Measurements from ENCODE around the gene PLA2G1B.

The PLA2G1B gene

DNA sequence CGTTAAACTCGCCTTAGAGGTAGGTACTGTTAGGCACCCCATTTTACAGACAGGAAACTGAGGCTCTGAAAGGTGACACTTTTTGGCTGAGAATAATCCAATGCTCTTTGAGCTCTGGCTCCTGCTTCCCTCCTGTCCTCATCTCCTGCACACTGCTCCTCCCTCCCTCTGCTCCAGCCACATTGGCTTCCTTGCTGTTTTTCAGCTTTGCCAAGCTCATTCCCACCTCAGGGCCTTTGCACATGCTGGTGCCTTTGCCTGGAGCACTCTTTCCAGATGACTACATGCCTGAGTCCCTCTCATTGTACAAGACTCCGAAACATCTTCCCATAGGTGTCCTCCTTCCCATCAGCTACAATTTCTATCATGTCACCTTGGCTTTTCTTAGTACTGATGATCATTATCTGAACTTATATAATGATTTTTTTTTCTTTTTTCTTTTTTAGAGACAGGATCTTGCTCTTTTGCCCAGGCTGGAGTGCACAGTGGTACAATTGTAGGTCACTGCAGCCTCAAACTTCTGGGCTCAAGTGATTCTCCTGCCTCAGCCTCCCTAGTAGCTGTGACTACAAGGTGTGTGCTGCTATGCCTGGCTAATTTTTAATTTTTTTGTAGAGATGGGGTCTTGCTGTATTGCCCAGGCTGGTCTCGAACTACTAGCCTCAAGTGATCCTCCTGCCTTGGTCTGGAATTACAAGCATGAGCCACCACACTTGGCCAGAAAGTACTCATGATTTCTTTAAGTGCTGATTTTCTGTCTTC is 26.2 kb upstream of the PLA2G1B start:
- no peaks in the 10 kb centered on the region for H3K9me3 ChIP-seq (ENCODE audit: insufficient read depth, low read depth, low read length)
- H3K27me3 ChIP-seq (ENCODE audit: insufficient read depth, low read length), result no peaks in the 10 kb centered on the region
- peaks cover 89% of the 10 kb centered on the region for H3K36me3 ChIP-seq (ENCODE audit: insufficient read depth, low read depth, low read length)
- H3K9ac ChIP-seq (ENCODE audit: low read depth, low read length), result no peak overlapping the region
- H3K4me1 ChIP-seq (ENCODE audit: insufficient read depth, low read length), result peaks cover 4% of the 10 kb centered on the region; the same call in 1 of the 2 replicates
- no peak overlapping the region for H3K4me3 ChIP-seq (ENCODE audit: low read length)
- H3K27ac ChIP-seq (ENCODE audit: low read length), result no peak overlapping the region

DNA sequence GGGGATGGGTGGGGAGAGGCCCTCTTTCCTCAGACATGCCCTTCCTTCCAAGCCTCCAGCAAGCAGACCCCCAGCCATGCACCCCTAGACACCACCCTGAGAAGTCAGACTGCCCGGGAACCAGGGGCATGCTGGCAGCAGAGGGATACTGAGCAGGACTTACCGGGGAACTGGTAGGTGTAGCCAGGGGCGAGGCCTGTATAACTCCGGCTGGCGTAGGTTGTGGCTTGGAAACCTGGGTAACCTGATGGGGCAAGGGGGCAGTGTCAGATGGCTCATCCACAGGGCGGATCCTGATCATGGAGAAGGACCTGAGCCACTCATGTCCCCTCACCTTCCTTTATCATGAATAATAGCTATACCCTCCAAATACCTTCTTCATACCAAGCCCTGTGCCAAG is 25.6 kb upstream of the PLA2G1B start:
- H3K4me3 ChIP-seq (ENCODE audit: low read length), result no peak overlapping the region
- H3K4me1 ChIP-seq (ENCODE audit: insufficient read depth, low read length), result 0 out of 2 replicates have a peak, but pooled peaks cover 2% of the 10 kb centered on the region
- H3K36me3 ChIP-seq (ENCODE audit: insufficient read depth, low read depth, low read length), result peaks cover 86% of the 10 kb centered on the region
- no peaks in the 10 kb centered on the region for H3K9me3 ChIP-seq (ENCODE audit: insufficient read depth, low read depth, low read length)
- no peak overlapping the region for H3K9ac ChIP-seq (ENCODE audit: low read depth, low read length)
- H3K27me3 ChIP-seq (ENCODE audit: insufficient read depth, low read length), result no peaks in the 10 kb centered on the region
- H3K27ac ChIP-seq (ENCODE audit: low read length), result no peak overlapping the region

DNA sequence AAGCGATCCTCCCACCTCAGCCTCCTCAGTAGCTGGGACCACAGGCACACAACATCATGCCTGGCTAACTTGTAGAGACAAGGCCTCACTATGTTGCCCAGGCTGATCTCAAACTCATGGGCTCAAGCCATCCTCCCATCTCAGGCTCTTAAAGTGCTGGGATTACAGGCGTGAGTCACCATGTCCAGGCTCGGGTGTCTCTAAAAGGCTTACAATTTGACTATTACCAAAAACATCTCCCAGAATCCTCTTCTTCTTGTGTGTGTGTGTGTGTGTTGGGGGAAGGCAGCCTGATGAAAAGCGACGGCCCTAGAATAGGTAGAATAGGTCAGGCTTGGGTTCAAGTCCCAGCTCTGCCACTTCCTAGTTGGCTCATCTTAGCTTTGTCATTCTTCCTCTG is 24.5 kb upstream of the PLA2G1B start:
- Histone ChIP-seq H3K4me3 (ENCODE audit: low read length) (no peak overlapping the region), H3K4me1 (ENCODE audit: insufficient read depth, low read length) (0 out of 2 replicates have a peak, but pooled peaks cover 2% of the 10 kb centered on the region), H3K36me3 (ENCODE audit: insufficient read depth, low read depth, low read length) (peaks cover 86% of the 10 kb centered on the region), H3K27ac (ENCODE audit: low read length) (no peak overlapping the region), H3K9me3 (ENCODE audit: insufficient read depth, low read depth, low read length) (no peaks in the 10 kb centered on the region), H3K27me3 (ENCODE audit: insufficient read depth, low read length) (no peaks in the 10 kb centered on the region), H3K9ac (ENCODE audit: low read depth, low read length) (no peak overlapping the region)

DNA sequence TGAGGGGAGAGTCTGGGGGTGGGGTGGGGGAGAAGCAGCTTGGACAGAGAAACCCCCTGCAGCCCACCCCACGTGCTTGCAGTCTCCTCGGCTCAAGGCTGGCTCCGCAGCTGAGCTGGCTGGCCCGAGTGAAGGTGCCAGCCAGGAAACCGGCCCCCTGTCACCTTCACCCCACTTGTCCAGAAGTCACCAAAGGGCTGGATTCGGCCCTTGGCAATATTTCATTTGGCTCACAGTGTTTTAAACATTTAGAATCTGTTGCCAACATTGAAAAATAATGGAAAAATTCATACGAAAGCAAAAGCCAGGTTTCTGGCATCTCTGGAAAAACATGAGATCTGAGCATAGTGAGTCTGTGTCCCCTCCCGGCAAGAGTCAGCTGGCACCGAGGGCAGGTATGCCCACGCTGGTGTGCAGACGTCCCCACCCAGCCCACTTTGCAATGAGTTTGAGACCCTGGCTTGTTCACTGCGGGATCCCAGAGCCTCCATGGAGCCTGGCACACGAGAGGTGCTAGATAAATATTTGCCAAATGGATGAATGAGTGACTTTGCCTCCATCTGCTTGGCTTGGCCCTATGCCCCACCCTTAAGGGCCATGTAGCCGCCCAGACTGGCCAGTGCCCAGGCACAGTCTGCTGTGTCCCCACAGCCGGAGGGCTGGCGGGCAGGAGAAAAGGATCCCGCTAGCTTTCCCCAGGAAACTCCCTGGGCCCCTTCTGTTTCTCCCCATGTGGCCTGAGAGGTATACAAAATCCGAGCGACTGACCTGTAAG is 23.2 kb upstream of the PLA2G1B start:
- no peak overlapping the region for H3K9ac ChIP-seq (ENCODE audit: low read depth, low read length)
- H3K27ac ChIP-seq (ENCODE audit: low read length), result no peak overlapping the region
- no peaks in the 10 kb centered on the region for H3K4me1 ChIP-seq (ENCODE audit: insufficient read depth, low read length)
- H3K9me3 ChIP-seq (ENCODE audit: insufficient read depth, low read depth, low read length), result no peaks in the 10 kb centered on the region
- no peaks in the 10 kb centered on the region for H3K27me3 ChIP-seq (ENCODE audit: insufficient read depth, low read length)
- H3K36me3 ChIP-seq (ENCODE audit: insufficient read depth, low read depth, low read length), result peaks cover 82% of the 10 kb centered on the region
- H3K4me3 ChIP-seq (ENCODE audit: low read length), result no peak overlapping the region

DNA sequence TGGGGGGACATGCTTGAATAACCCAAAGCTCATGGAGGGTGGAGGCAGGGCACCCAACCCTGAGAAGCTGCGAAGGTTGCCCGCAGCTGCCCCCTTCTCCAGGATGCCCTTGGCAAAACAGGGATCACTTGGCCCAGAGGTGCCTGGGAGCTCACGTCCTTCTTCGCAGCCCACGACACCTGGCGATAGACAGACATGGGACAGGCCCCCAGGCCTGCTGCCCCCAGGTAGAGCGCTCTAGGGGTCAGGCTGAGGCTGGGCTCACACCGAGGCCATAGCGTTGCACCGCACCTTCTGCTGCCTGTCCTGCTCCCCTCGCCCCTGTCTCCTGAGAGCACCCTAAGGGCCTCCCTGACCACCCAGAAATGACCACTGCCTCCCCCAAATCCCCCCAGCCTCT is 20.2 kb upstream of the PLA2G1B start:
- H3K9me3 ChIP-seq (ENCODE audit: insufficient read depth, low read depth, low read length), result no peaks in the 10 kb centered on the region
- no peak overlapping the region for H3K27ac ChIP-seq (ENCODE audit: low read length)
- no peaks in the 10 kb centered on the region for H3K4me1 ChIP-seq (ENCODE audit: insufficient read depth, low read length)
- H3K9ac ChIP-seq (ENCODE audit: low read depth, low read length), result no peak overlapping the region
- no peak overlapping the region for H3K4me3 ChIP-seq (ENCODE audit: low read length)
- peaks cover 83% of the 10 kb centered on the region for H3K36me3 ChIP-seq (ENCODE audit: insufficient read depth, low read depth, low read length)
- no peaks in the 10 kb centered on the region for H3K27me3 ChIP-seq (ENCODE audit: insufficient read depth, low read length)

DNA sequence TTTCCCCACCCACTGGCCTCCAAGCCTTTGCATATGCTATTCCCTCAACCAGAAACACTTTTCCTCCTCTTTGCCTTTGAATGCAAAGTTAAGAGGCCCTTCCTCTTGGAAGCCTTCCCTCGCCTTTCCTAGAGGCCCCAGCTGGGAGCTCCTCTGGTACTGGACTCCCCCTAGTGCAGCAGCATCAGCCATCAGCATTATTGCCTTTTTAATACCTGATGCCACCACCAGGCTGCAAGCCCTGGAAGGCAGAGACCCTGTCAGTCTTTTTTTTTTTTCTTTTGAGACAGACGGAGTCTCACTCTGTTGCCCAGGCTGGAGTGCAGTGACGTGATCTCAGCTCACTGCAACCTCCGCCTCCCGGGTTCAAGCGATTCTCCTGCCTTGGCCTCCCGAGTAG is 19.1 kb upstream of the PLA2G1B start:
- peaks cover 75% of the 10 kb centered on the region for H3K36me3 ChIP-seq (ENCODE audit: insufficient read depth, low read depth, low read length)
- no peak overlapping the region for H3K27ac ChIP-seq (ENCODE audit: low read length)
- H3K9ac ChIP-seq (ENCODE audit: low read depth, low read length), result no peak overlapping the region
- H3K9me3 ChIP-seq (ENCODE audit: insufficient read depth, low read depth, low read length), result no peaks in the 10 kb centered on the region
- no peaks in the 10 kb centered on the region for H3K27me3 ChIP-seq (ENCODE audit: insufficient read depth, low read length)
- no peaks in the 10 kb centered on the region for H3K4me1 ChIP-seq (ENCODE audit: insufficient read depth, low read length)
- no peak overlapping the region for H3K4me3 ChIP-seq (ENCODE audit: low read length)

DNA sequence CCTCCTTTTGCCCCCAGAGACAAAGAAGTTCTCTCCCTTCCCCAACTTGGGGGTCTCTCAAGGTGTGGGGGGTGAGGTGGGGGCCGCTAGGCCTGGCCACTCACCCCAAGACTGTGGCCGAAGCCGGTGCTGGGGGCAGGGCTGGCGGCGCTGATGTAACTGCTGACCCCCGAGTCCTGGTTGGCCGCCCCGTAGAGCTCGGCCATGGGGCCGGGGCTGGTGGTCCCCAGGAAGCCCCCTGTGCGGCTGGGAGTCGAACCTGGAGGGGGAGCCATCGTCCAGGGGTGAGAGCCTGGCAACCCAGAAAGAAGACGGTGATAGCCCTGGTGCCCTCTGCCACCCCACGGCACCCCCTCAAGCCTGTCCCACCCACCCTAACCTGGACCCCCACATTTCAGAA is 18.5 kb upstream of the PLA2G1B start:
- Histone ChIP-seq H3K4me3 (ENCODE audit: low read length) (no peak overlapping the region), H3K36me3 (ENCODE audit: insufficient read depth, low read depth, low read length) (peaks cover 70% of the 10 kb centered on the region), H3K27ac (ENCODE audit: low read length) (no peak overlapping the region), H3K9me3 (ENCODE audit: insufficient read depth, low read depth, low read length) (no peaks in the 10 kb centered on the region), H3K27me3 (ENCODE audit: insufficient read depth, low read length) (no peaks in the 10 kb centered on the region), H3K9ac (ENCODE audit: low read depth, low read length) (no peak overlapping the region), H3K4me1 (ENCODE audit: insufficient read depth, low read length) (no peaks in the 10 kb centered on the region)

DNA sequence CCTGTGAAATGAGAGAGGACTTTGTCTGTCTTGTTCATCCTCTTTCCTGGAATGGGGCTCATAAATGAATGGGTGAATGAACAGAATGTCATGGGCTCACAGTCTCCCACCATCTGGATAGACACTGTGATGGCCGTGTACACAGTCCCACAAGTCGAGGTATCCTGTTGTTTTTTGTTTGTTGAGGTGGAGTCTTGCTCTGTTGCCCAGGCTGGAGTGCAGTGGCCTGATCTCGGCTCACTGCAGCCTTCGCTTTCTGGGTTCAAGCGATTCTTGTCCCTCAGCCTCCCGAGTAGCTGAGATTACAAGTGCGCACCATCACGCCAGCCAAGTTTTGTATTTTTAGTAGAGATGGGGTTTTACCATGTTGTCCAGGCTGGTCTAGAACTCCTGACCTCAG is 16.1 kb upstream of the PLA2G1B start:
- H3K27me3 ChIP-seq (ENCODE audit: insufficient read depth, low read length), result no peaks in the 10 kb centered on the region
- H3K4me1 ChIP-seq (ENCODE audit: insufficient read depth, low read length), result no peaks in the 10 kb centered on the region
- no peak overlapping the region for H3K4me3 ChIP-seq (ENCODE audit: low read length)
- no peaks in the 10 kb centered on the region for H3K9me3 ChIP-seq (ENCODE audit: insufficient read depth, low read depth, low read length)
- H3K9ac ChIP-seq (ENCODE audit: low read depth, low read length), result no peak overlapping the region
- H3K36me3 ChIP-seq (ENCODE audit: insufficient read depth, low read depth, low read length), result peaks cover 51% of the 10 kb centered on the region
- H3K27ac ChIP-seq (ENCODE audit: low read length), result no peak overlapping the region

DNA sequence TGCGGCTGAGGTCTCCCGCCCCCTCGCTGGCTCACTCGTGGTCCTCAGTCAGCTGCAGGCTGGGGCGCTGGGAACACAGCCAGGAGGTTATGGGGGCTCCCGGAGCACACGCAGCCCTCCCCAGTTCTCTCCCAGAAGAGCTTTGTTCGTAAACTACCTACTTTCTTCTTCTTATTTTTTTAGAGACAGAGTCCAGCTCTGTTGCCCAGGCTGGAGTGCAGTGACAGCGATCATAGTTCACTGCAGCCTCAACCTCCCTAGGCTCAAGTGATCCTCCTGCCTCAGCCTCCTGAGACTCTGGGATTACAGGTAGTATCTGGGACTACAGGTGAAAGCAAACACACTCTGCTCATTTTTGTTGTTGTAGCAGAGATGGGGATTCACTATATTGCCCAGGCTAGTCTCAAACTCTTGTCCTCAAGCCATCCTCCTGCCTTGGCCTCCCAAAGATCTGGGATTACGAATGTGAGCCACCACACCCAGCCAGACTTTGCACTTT is 15.5 kb upstream of the PLA2G1B start:
- no peak overlapping the region; the same call in 1 of the 2 replicates for H3K4me3 ChIP-seq (ENCODE audit: low read length)

DNA sequence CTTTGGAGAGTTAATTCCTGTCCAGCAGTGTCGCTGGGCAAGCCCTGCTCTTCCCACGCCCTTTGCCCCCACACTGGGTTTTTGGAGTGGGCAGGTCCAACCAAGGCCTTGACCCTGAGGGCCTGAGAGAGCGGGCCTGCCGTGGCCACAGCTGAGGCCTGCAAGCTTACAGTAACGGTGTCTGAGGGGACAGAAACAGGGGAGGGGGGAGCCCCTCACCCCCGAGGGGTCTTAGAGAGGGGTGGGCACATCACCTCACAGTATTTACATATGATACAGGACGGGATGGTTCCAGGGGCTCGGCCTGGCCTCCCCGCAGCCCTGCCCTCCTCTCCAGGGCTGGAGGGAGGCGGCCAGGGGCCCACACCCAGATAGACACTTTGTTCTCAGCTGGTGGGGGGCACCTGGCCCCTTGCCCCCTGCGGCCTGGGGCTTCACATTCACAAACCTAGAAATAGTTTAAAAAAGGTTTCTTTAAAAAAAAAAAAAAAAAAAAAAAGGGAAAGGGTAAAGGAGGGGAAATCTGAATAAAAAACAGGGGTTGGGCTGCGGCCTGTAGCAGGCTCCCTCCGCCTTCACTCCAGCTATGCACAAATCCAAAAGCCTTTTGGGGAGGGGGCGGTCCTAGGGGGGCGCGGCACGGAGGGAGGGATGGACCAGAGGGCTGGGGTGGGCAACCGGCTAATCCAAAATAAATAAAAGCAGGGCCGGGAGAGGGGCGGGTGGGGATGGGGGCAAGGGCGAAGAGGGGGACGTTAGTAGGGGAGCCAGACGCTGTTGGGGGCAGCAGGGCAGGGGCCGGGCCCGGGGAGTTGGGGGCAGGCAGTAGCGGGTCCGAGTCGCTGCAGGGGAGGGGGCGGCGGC is 14.8 kb upstream of the PLA2G1B start:
- peaks cover 42% of the 10 kb centered on the region for H3K36me3 ChIP-seq (ENCODE audit: insufficient read depth, low read depth, low read length)
- H3K4me3 ChIP-seq (ENCODE audit: low read length), result no peak overlapping the region; the same call in 1 of the 2 replicates
- peaks cover 7% of the 10 kb centered on the region for H3K9me3 ChIP-seq (ENCODE audit: insufficient read depth, low read depth, low read length)
- H3K27ac ChIP-seq (ENCODE audit: low read length), result no peak overlapping the region
- no peaks in the 10 kb centered on the region for H3K4me1 ChIP-seq (ENCODE audit: insufficient read depth, low read length)
- no peaks in the 10 kb centered on the region for H3K27me3 ChIP-seq (ENCODE audit: insufficient read depth, low read length)
- H3K9ac ChIP-seq (ENCODE audit: low read depth, low read length), result no peak overlapping the region

More for the DNA sequence above, 15.5 kb upstream of the PLA2G1B start:
- H3K36me3 ChIP-seq (ENCODE audit: insufficient read depth, low read depth, low read length), result peaks cover 48% of the 10 kb centered on the region
- no peaks in the 10 kb centered on the region for H3K9me3 ChIP-seq (ENCODE audit: insufficient read depth, low read depth, low read length)
- no peak overlapping the region for H3K9ac ChIP-seq (ENCODE audit: low read depth, low read length)
- H3K27me3 ChIP-seq (ENCODE audit: insufficient read depth, low read length), result no peaks in the 10 kb centered on the region
- no peaks in the 10 kb centered on the region for H3K4me1 ChIP-seq (ENCODE audit: insufficient read depth, low read length)
- H3K27ac ChIP-seq (ENCODE audit: low read length), result no peak overlapping the region

DNA sequence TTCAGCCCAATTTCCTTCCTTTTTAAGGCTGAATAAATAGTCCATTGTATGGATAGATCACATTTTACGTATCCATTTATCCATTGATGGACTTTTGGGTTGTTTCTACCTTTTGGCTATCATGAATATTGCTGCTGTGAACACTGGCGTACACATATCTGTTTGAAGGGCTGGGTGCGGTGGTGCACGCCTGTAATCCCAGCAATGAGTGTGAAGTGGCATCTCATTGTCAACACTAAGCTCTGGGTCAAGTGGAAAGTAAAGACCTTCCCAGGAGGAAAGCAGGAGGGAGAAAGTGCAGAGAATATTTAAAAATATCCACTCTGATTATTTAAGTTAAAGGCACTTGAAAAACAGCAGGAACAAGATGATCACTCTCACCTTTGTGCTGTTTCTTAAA is 11.7 kb upstream of the PLA2G1B start:
- Histone ChIP-seq H3K36me3 (ENCODE audit: insufficient read depth, low read depth, low read length) (peaks cover 13% of the 10 kb centered on the region), H3K27ac (ENCODE audit: low read length) (no peak overlapping the region), H3K4me1 (ENCODE audit: insufficient read depth, low read length) (no peaks in the 10 kb centered on the region), H3K4me3 (ENCODE audit: low read length) (no peak overlapping the region), H3K9me3 (ENCODE audit: insufficient read depth, low read depth, low read length) (peaks cover 19% of the 10 kb centered on the region), H3K27me3 (ENCODE audit: insufficient read depth, low read length) (no peaks in the 10 kb centered on the region), H3K9ac (ENCODE audit: low read depth, low read length) (no peak overlapping the region)
